Stimulated activated CD8-positive, alpha-beta memory T cell treated with anti-CD3 and anti-CD28 coated beads, Interleukin-2, amount 100 ng/mL, for 48 hours (primary cell): ENCODE results near the gene RFX4.
A peak's percentile ranks its signal among the peaks of the same experiment; 100 is the strongest.

ENCODE experiments used
- DNase-seq, 2 donors: peaks; one replicate each; pipeline ENCODE4 v3.0.0-alpha.2; 2020; ENCODE audit warnings: low read depth in 2 of 2

Gene RFX4

DNA sequence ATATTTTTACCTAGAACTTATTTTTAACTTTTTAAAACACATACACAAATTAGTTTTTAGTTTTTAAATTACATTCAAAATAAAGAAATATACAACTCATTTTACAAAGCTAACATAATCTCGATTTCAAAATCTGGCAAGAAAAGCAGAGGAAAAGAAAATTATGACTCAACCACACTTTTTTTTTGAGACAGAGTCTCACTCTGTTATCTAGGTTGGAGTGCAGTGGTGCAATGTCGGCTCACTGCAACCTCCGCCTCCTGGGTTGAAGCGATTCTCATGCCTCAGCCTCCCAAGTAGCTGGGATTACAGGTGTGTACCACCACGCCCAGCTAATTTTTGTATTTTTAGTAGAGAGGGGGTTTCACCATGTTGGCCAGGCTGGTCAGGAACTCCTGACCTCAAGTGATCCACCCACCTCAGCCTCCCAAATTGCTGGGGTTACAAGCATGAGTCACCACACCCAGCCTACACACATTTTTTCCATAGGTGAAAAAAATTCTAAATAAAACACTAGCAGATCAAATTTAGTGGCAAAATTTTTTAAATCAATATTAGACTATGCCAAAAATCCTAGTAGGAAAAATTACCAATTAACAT is 143.9 kb downstream of the RFX4 start:
- DNase-seq, result peak in 1 of 2 donors; percentile 2

DNA sequence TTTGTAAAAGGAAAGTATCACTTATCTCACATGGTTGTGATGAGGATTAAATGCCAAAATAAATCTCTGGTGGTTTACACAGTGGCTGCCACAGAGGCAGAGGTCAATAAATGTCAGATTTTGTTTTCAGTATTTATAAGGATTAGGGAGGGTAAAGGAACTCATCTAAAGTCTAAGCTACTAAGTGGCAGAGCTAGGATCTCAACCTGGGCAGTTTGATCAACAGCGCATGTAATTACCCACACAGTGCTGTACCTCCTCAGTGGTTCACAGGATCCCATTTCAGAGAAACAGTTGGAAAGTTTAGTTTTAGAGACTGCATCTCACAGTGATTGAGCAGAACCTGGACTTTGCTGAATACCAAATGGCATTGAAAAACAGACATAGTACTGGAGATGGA is 146.8 kb downstream of the RFX4 start:
- DNase-seq, result no peak

DNA sequence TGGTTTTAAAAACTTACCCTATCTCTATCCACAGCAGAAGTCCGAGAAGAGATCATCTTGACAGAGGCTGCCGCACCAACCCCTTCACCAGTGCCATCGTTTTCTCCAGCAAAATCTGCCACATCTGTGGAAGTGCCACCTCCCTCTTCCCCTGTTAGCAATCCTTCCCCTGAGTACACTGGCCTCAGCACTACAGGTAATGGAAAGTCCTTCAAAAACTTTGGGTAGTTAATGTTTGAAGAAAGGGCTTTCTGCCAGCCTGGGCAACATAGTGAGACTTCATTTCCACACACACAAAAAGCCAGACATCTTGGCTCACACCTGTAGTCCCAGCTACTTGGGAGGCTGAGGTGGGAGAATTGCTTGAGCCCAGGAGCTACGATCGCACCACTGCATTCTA is 150.1 kb downstream of the RFX4 start:
- no peak for DNase-seq

DNA sequence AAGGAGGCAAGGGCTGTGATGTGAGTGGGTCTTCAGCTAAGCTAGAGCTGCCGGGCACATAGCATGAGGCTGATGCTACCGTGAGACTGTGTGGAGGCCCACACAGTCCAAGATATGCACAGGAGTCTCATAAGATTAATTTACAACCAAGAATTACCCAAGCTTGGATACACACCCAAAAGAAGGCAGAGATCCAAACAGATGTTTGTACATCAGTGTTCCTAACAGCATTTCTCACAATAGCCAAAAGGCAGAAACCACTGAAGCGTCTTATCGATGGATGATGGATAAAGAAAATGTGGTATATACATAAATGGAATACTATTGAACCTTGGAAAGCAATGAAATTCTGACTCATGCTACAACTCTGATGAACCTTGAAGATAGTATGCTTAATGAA is 150.9 kb downstream of the RFX4 start:
- DNase-seq, result no peak

DNA sequence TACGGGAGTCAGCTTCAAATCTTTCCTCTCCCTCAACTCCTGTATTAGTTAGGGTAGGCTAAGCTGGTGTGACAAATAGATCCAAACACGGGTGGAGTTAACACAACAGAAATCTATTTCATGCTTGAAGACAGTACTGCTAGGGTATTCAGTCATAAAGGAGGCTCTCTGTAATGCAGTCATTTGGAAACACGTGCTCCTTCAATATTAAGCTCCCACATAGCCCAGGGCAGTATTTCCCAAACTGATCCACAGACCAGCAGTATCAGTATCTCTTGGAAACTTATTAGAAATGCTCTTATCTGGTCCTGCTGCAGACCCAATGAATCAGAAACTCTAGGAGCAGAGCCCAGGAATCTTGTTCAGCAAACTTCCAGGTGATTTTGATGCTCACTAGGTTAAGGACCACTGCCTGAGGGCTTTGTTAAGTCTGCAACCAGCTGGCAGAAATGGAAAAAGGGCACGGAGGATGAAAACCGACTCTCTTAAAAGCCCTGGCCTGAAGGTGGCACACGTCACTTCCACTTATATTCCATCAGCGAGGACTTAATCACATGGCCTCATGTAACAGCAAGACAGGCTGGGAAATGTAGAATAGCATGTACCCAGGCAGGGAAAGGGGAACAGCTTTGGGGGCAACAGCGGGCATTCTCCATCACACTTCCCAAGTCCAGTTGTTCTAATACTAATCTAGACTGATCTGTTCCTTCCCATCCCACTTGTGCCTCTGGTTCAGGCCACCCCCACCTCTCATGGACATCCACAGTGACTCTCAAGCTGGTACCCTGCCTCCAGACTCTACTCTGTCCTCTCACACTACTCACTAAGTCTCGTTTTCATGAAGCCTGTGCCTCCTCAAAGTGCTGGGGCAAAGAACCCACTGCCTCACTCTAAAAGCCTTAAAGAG is 153.5 kb downstream of the RFX4 start:
- no peak for DNase-seq

DNA sequence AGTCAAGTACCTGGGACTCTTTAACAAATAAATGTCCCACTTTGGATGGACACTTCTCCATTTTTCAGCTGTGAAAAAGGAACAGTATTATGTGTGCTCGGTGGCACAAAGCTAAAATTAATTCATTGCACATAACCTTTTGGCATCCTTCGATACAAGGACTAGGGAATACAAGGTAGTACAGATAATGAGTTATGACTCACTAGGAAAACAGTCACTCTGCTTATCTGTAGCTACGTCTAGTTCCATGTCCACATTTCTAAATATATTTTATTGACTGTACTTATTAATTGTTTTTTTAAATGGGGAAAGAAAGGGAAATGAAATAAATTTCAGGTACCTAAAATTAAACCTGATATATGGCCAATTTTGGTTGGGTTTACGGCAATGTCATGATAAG is 156.5 kb downstream of the RFX4 start:
- DNase-seq, result no peak

DNA sequence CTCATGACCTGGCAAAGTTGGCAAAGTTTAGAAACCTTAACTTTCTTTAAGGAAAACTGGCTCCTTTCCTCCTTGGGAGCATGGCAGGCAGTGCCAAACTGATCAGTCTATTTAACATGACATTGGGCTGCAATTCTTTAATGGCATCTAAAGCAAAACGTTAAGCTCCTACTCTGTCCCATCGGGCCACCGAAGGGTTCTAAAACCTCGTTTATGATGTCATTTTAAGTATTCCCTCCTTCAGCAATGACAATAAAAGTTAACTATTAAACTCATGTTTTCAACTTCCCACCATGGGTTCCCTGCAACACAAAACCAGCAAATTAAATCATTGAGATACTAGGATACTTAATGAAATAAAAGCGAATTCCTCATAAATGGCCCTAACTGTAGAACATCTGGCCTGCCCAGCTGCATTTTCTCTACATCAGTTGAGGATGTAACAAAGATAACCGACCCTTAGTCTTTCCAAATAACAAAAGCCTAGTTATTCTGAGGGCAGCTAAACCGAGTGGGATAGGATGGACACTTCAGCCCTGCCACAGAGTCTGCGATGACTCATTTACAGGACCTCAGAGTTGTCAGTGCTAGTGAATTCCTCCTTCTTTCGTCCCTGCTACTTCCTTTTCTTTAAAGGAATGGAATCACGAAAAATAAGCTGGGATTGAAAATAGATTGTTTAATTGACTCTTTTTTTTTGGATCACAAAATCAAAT is 157.2 kb downstream of the RFX4 start:
- DNase-seq, result no peak

DNA sequence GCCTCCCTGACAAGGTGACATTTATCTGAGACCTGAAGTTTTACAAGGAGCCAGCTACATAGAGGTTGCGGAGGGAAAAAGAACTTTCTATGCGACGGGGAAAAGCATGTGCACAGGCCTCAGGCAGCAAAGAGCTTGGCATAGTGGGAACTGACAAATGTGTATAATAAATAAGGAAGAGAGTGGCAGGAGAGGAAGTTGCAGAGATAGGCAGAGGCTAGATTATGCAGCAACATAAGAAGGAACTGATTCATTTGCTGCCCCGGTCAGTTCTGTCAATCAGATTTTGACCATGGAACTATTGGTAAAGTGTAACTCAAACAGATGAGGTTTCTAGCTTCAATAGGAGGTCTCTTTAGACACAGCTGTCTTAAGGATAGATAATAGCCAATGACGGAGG is 158.0 kb downstream of the RFX4 start:
- no peak for DNase-seq

DNA sequence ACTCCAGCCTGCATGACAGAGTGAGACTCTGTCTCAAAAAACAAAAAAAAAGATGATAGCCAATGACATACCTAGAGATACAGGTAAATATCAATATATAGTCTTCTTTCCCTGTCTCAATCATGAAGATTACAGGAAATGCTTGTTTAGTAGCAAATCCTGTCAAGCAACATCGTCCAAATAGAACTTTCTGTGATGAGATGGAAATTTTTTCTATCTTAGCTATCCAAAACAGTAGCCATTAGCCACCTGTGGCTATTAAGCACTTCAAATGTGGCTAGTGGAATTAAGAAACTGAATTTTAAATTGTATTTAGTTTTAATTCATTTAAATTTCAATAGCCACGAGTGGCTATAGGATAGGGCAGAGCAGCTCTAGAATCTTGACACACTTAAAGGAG is 158.4 kb downstream of the RFX4 start:
- no peak for DNase-seq

DNA sequence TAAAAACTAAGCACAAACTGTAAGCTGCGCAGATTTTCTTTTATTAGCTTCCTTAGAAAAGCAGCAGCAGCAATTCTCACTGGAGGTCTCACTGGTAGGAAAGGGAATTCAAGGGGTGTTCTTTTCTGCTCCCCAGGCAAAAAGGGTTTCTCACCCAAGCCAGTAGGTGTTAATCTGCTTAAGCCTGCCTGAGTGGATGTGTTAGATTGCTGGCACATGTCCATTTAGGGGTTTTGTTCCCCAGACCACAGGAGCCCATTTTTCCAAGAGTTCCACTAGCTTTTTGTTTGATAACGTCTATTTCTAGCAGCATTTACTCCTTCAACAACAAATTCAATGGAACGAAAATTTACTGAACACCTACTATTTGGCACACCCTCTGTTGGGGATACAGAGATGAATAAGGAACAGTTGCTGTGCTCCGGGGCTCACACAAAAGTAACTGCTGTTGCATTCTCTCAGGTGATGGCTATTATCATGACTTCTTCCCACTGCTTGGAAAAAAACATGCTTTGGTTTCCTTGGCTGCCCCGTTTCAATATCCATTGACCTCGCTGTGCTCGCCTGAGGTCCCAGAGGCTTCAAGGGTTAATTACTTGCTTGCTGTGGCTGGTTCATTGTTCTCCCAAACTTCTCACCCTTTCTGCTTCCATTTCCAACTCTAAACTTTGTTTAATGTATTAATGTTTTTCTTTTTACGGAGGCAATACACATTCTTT is 160.6 kb downstream of the RFX4 start:
- no peak for DNase-seq

DNA sequence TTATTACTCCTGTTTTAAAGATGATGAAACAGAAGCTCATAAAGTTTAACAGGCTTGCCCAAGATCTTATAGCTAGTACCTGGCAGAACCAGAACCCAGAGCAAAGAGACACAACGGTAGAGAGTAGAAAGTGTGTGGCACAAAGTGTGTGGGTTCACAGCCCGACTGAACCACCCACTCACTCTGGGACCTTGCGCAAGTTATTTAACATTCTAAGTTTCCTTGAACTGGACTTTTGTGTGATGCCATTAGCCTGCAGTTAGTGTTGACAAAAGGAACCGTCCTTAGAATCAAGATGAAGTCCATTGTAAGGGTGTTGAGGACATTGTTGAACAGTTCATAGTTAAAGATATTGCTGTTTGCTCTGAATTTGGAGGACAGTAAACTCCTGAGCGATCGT is 161.8 kb downstream of the RFX4 start:
- DNase-seq, result no peak

DNA sequence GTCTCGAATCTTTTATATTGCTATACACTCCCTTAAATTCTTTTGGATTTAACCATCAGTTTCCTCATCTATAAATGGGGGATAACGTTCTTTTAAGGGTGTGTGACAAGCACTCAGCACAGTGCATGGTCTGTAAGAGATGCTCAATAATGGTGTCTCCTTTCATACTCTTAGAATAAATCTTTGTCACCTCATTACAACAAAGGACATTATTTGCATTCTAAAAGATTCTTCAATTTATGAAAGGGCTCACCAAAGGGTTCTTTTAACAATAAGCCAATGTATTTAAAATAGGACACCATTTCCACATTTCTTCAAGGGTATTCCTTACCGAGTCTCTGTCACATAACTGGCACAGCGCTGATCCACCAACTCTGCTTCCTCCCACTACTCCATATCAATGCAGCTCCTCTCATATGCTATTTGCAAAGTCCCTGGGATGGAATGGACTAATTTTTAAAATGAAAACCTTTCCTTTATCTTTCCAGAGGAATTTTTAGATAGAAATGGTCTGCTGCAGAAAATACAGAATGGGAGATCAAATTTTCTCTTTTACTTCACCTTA is 162.5 kb downstream of the RFX4 start:
- no peak for DNase-seq

DNA sequence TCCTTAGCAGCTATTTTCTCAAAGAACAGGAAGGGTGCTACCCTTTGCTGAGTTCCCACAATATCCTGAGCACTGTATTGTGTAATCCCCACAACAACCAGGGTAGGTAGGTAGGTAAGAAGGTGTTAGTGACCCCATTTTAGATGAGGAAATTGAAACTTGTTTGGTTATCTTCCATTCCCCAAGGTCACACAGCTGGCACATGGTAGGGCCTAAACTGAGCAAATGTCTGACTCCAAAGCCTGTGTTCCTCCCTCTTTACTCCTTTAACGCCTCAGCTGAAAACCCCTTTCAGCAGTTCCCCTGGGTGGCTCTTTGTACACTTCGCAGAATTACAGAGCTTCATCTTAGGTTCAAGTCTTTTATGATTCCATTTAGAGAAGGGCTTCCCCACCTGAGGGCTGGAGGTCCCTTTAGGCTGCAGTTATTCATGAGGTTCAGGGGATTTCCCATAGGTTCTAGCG is 165.2 kb downstream of the RFX4 start:
- no peak for DNase-seq

DNA sequence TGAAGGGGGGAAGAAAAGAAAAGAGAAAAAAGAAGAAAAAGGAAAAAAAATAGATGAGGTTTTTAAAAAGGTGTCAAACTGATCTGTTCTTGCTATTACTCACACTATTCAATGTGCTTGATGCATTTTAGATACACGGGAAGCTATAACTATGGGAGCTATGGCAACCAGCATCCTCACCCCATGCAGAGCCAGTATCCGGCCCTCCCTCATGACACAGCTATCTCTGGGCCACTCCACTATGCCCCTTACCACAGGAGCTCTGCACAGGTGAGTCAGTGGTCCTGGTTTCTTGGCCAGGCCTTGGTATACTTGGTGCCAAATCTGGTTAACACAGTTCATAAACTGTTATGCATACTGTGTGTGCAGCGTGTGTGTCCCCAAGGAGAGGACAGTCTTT is 167.7 kb downstream of the RFX4 start:
- DNase-seq, result no peak

DNA sequence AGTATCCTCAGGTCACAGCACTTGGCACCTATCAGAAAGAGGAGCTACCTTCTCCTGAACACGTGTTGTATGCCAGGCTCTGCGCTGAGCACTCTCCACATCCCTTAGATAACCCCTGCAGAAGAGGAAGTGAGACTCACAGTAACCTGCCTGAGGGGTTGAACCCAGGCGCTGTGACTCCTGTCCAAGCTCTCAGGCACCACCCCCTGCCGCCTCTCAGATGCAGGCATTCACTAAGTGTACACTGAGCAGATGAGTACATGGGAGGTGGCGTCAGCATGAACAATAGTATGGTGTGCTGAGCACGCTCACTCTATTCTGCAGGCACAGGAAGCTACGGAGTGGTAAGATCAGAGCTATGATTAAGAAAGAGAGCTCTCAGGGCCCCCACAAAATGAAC is 170.7 kb downstream of the RFX4 start:
- DNase-seq, result peak in 1 of 2 donors; percentile 53

DNA sequence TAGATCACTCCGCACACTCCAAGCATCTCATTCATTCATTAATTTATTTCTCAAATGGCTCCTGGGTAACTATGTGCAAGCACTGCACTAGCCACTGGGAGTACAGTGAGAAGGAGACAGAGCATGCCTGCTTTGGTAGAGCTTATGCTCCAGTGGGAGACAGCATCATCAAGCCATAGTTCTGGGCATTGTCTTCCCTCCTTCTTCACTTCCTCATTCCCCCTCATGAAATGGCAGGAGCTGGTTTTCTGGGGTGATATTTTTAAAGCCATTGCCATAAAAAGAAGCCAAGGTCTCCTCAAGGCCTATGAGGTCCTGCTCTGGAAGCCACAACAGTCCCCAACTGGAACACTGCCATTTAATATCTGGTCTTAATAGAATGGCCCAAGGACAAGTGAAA is 171.5 kb downstream of the RFX4 start:
- no peak for DNase-seq

DNA sequence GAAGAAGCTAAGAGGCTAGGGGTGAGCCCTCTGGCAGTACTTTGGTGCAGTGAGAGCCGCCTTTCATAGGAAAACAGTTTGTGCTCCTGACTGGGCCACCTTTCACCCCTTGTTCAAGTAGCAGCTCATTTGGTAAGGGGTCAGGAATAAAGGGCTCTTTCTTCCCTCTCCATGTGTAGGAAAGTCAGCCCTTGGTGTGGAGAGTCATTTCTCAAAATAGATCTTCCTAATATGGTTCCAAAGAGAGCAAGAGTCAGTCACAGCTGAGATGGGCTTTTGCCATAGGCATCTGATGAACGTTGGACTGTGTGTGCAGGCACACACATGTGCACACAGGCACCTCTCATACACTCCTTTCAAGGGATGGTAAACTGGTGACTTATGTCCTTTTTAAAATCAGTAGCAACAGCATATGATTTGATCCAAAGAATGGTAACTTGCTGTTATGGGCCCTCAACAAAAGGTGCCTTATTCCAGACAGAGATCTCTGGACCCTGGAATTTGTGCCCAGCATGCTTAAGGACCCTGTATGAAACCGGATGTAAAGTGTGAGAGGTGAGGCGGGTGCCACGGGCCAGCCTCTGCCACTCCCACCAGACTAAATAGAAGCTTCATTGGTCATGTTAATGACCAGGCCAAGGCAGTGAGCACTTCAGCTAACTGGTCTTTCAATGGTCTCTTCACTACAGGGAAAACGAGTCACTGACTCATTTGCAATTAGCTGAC is 175.0 kb downstream of the RFX4 start:
- DNase-seq, result no peak

DNA sequence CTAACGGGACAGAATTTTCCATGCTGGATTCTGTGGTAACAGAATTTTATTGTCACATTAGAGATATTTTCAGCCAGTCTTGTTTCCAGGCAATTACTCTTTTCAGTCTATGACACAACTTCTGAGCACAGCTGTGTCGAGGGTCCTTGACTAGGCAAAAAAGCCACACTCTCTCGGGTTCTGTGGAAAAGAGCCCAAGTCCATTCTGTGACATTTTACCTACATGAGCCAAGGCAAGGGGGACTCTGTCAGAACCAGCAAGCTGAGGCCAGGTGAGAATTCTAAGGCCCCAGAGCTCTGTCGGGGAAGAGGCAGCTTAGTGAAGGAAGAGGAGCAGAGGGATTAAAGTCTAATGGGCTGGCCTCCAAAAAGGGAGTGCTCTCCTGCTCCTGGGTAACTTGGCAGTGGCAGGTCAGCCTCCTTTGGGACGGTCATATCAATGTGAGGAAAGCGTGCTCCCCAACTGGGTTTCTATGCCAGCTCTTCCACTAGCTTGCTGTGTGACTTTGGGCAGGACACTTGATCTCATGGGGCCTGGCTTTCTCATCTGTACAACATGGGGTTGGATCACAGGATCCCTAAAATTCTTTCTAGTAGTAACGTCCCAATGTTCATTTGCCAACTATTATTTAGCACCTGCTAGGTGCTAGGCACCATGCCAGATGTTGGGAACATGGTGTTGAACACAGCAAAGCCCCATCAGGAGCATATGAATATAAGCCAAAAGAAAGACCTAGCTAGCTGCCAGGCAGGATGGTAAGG is 175.7 kb downstream of the RFX4 start:
- no peak for DNase-seq

DNA sequence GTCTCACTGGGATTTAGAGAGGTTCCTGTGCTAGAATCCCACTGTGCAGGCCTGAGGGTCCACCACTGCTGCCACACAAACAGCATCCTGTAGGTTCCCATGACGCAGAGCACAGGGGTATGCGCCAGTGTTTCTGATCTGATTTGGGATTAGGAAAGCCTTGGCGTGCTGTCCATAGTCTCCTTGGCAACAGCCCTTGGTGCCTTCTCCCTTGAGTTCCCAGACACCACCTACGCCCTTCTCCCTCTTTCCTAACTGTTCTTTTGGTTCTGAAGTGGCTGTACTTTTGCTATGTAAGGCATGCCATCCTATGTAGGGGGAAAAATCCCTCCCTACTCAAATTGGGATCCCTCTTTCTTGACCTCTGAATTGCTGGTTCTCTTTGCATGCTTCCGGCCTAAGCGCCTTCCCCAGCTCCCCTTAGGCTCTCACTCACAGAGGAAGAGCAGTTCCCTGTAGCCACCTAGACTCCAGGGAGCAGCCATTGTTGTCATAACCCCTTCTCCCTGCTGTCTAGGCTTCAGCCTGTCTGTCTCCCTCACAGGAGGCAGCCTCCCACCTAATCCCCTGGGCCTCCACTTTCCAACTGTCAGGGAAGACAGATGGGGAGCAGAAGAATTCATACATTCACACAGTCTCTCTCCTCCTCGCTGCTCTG is 176.9 kb downstream of the RFX4 start:
- DNase-seq, result no peak

DNA sequence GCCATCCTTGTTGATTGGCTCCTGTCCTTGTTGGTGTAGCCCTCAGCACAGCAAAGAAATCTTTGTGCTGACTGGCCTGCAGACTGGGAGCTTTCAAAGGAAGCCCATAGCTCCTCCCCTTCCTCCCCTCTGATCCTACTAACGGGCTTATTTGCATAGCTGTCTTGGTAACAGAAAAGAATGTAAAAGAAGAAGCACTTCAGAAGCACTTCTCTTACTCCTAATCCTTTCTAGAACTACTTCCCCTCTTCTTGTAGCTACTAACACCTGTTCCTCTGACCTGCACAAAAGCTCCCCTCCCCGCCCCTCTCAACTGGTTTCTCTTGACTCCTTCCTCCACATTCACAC is 177.4 kb downstream of the RFX4 start:
- no peak for DNase-seq
